HG03196 (cell line): ENCODE measurements around the gene ASB12.
"Not testable (repeated sequence)": the region's sequence is repeated elsewhere in the genome, so short reads cannot be mapped to it uniquely, and the experiment has no call there.

Experiments
- ATAC-seq: cut with Tn5 transposase; IDR thresholded peaks from one replicate; pipeline ENCODE4 v1.9.1; 2021; ENCODE audit not compliant: unreplicated experiment

The ASB12 gene

DNA sequence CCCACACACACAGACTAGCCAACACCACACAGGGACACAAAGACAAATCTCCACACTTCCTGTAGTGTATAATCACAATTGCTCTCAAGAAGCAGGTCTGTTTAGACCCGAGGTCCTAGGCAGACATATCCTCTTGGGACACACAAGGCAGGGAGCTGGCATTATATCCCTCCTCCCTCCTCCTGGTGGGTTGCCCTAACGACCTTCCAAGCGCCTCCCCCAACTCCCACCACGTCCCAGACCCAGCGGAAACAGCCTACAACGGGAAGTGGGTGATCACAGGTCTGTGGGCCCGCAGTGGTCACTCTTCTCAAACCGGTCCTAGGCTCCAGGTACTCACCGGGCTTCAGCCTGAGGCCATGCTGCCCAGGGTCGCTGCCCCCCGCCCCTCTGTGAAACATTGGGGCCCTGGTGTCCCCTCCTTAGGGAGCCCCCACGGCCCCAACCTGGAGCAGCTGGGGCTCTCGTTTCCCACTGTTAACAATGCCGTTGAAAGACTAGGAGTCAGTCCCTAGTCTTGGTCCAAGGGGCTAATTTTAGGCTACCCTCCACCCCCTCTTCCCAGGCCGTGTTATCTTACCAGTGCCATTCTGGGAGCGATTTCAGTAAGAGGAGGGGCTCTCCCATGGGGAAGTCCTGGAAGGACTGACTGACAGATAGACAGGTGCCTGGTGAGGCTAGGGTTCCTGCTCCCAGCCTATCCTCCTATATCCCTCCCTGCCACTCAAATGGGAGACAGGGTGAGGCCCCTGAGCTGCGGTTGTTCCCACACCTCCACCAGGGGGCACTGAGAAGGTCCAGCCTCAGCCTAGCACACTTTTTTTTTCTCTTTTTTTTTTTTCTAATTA lies at the start of gene ASB12:
TSS of gene ASB12 (minus strand) at position 485 of the 848 bp plus-strand sequence. CDS start 4,957 bp downstream, outside the sequence.
- ATAC-seq, result no peak

DNA sequence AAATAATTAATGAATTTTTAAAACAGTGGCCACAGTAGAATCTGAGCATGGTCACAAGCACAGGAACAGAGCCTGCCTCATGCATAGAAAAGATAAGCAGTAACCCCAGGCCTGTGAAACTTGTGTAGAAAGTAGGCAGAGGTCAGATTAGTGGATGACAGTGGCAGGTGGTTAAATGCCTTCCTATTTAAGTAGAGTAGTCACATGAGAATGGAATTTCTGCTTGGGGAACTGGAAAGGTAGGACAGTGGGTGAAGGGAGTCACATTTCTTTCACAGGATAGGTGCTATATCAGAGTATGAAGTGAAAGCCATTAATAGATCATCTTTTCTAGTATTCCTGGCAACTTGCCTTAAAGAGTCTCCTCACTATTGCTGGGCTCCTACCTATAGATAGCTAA lies 34.9 kb upstream of the ASB12 start:
- no peak for ATAC-seq

- ATAC-seq, result no peak
Measured at GRCh38 chrX:64229154-64229553, 1.3 kb downstream of the ASB12 start.

GRCh38 chrX:64218023-64218422 lies 12.4 kb downstream of the ASB12 start:
- no peak for ATAC-seq

DNA sequence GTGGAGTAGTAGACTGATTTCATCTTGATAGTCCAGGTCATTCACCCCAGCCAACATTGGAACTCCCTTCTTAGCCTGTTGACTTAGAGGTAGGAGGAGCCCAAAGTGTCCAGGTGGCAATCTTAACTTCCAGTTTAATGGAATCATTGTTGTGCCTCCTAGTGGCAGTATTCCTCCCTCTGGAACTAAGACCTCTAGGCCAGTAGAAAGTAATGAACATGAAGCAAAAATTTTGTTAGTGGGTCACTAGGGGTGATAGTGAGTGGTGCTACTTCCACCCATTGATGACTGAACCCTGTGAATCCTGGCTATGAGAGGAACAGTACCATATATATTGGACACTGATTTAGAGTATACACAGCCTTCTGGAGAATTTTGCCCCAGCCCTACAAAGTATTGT lies 16.4 kb downstream of the ASB12 start:
- not testable (repeated sequence) for ATAC-seq

GRCh38 chrX:64206556-64207162 lies 23.7 kb downstream of the ASB12 start:
- ATAC-seq, result no peak

- ATAC-seq, result peak; percentile 89
Measured at GRCh38 chrX:64205735-64206501, 24.5 kb downstream of the ASB12 start.

GRCh38 chrX:64205441-64205734 lies 25.0 kb downstream of the ASB12 start, which contains the start of gene AMER1:
Gene AMER1, minus strand, starts transcription at chrX:64205708. Its CDS starts 12,422 bp downstream, at chrX:64193286.
- peak; percentile 33 for ATAC-seq

- ATAC-seq, result peak; percentile 7
Measured at GRCh38 chrX:64204701-64205440, 25.5 kb downstream of the ASB12 start.

GRCh38 chrX:64204252-64204651 lies 26.2 kb downstream of the ASB12 start:
- ATAC-seq, result no peak

DNA sequence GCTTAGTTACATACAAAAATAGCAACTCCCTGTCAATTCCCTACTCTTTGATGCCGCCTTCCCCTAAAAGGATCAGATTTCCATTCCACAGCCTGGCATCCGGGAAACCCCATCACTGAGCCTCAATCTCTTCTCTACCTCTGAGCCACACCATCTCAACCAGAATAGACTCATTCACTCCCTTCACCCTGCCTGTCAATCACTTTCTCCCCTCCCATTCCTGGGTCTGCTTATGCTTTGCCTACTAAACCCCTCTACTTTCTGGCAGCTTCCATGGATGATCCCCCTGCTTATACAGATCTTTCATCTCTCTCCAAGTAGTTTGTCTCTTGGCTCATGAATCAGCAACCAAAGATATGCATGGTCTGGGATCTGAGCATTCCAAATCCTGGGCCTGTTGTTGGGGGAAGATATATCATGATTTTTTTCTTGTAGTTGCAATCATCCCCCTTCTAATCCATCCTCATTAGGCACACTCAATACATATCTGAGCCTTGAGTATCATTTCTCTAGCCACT lies 27.5 kb downstream of the ASB12 start:
- no peak for ATAC-seq

DNA sequence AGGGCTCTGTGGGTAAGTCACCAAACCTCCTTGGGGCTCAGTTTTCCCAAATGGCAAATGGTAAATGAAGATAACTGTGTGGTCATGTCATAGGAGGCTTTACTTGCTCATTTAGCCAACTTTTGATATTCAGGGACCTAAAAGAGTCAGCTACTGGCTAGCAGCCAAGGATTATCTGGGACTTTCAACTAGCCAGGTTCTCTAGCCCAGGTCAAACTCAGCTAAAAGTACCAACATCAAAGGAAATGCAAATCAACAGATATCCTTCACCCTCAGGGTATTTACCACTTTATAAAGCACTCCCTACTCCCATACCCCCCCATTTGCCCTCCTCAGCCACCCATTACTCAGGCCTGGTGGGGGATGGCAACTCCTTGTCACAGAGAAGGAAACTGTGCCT lies 32.4 kb downstream of the ASB12 start:
- ATAC-seq, result no peak

- ATAC-seq, result no peak
Measured at GRCh38 chrX:64196606-64197005, 33.8 kb downstream of the ASB12 start.

DNA sequence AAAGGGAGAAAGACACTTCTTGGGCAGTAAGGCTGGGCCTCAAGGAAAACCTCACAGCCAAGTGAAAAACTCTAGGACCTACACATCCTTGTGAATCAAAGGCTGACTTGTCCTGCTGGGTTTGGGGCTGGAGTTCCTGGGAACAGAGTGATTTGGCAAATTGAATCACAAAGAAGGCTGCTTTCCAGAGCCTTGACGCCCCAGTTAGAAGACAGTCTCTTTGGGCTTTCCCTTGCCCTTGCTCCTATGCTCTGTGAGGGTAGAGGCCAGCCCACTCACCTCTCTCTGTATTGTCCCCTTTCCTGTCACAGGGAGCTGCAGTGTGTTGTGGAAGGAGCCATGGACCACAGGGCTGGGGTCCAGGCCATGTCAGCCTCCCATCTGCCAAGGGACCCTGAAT lies 34.5 kb downstream of the ASB12 start:
- no peak for ATAC-seq

DNA sequence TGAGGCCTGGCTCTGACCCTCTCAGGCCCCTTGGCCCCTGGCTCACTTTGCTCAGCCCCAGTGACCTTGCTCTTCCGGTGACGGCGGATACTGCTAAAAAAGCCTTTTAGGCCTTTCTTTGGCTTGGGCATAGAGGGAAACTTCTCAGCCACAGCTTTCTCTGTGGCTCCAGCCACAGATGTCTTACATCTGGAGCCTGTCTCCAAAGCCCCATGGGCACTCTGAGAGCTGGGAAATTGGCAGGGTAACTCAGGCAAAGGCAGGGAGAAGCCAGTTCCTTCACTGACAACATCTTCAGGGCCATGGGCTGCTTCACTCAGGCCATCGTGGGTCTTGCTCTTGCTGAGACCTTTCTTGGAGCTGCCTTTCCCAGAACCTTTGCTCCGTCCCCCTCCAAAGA lies 37.7 kb downstream of the ASB12 start:
- no peak for ATAC-seq

DNA sequence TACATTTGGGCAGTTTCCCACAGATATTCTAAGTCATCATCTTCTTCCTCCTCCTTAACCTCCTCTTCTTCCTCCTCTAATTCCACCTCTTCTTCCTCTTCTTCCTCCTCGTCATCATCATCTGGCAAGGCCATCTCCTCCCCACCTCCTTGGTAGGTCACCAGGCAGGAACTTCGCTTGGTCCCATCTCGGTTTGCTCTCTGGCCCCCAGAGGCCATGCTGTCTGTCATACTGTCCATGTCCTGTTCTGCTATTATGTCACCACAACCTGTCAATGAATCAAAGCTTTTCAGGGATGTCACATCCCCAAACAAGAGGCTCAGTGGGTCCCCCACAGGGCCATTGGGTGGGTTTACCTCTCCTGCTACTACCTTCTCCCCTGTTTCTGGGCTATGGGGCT lies 38.4 kb downstream of the ASB12 start:
- no peak for ATAC-seq

GRCh38 chrX:64191281-64192010 lies 39.0 kb downstream of the ASB12 start:
- ATAC-seq, result no peak

- ATAC-seq, result no peak
Measured at GRCh38 chrX:64190136-64190740, 40.2 kb downstream of the ASB12 start.

DNA sequence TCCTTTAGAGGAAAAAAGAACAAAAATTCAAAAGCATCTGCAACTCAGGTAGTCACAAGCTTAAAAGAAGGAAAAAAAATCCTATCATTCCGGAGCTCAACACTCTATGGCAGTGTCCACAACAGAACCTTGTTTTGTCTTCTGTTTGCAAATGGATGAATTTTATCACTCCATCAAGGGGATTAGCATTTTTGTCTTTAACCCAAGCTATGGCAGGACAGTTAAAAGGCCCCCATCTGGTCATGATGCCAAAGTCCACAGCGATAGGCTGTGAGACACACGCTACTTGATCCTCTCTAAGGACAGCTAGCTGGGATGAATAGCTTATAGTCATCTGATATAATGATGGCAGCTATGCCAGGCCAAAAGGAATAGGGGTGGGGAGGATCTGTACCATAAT lies 41.5 kb downstream of the ASB12 start:
- no peak for ATAC-seq

DNA sequence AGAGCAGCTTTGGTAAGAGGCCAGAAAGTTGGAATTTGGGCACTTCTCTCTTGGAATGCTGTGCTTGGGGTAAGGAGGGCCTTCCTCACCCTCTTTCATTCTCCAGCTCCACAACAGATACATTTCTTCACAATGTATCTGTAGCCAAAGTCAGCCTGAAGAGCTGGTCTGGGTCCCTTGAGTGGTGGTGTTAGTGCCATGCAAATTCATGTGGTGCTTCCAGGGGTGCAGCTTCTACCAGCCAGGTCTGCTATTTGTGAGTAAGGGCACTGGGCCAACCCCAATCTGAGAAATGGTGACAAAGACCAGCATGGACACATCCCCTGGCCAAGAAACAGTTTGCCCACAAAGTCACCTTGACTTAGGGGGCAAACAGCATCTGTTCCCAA lies 42.7 kb downstream of the ASB12 start:
- ATAC-seq, result no peak
